ENCODE results near the gene PPIL1. TPM values are rescaled to one million over a fixed set of nuclear protein-coding genes. Genes with fewer than 3 reads are reported as not detected.

The PPIL1 gene
- total and polyA plus RNA-seq, 2 of the 13 experiments (the other 11 are each of a cell fraction or from before 2014, with no cell fraction given) = 74.2 to 144 TPM

- TF ChIP-seq GPN1 (CRISPR knock-in tag; IDR thresholded peaks at IDR 0.05; ENCODE audit: borderline replicate concordance) = no peak
- TF ChIP-seq HMG20B (CRISPR knock-in tag; conservative IDR thresholded peaks at IDR 0.05) = no peak
- TF ChIP-seq ZNF296 (CRISPR knock-in tag; conservative IDR thresholded peaks at IDR 0.05) = no peak
- no peak for TF ChIP-seq ZBTB10 (CRISPR knock-in tag; IDR thresholded peaks at IDR 0.05; ENCODE audit: borderline replicate concordance)
- no peak for TF ChIP-seq ATAD3A (CRISPR knock-in tag; IDR thresholded peaks at IDR 0.05)
- no peak for TF ChIP-seq SALL2 (CRISPR knock-in tag; IDR thresholded peaks at IDR 0.05)
- TF ChIP-seq NR2C2 (CRISPR knock-in tag; IDR thresholded peaks at IDR 0.05; ENCODE audit: borderline replicate concordance) = no peak
- TF ChIP-seq ZNF710 (CRISPR knock-in tag; IDR thresholded peaks at IDR 0.05; ENCODE audit: borderline replicate concordance) = no peak
- no peak for TF ChIP-seq BRD4 (CRISPR knock-in tag; IDR thresholded peaks at IDR 0.05)
- TF ChIP-seq GLI4 (CRISPR knock-in tag; IDR thresholded peaks at IDR 0.05; ENCODE audit: borderline replicate concordance) = no peak
- TF ChIP-seq MXD3 (CRISPR knock-in tag; IDR thresholded peaks at IDR 0.05) = 0 out of 2 replicates have a peak, but pooled peaks have one; percentile 34
- TF ChIP-seq NKX3-1 (CRISPR knock-in tag; IDR thresholded peaks at IDR 0.05) = peak; percentile 48; the same call in 1 of the 2 replicates
- TF ChIP-seq ZKSCAN1 (IDR thresholded peaks at IDR 0.05; ENCODE audit: low read length) = no peak
- no peak for TF ChIP-seq MTERF4 (CRISPR knock-in tag; IDR thresholded peaks at IDR 0.05)
- TF ChIP-seq ZBTB20 (CRISPR knock-in tag; IDR thresholded peaks at IDR 0.05; ENCODE audit: borderline replicate concordance, low read depth) = 0 out of 2 replicates have a peak, but pooled peaks have one; percentile 46
- TF ChIP-seq RERE (CRISPR knock-in tag; IDR thresholded peaks at IDR 0.05; ENCODE audit: low read depth) = no peak
Measured at GRCh38 chr6:36840432-36841403, 33.9 kb downstream of the PPIL1 start (continued).

Measured in HepG2 (cell line).